GM12864 (cell line): ENCODE data around the gene DYRK3.

Source experiments
- DNase-seq: peaks from one replicate; pipeline ENCODE4 v3.0.0-alpha.2; 2011; ENCODE audit warnings: low read depth
- H3K4me3 ChIP-seq: 2 replicates; pipeline ENCODE4 v1.5.1; 2011; ENCODE audit warnings: mild to moderate bottlenecking, low read depth, low read length, control low read depth
- CTCF ChIP-seq: IDR thresholded peaks from 2 replicates; pipeline ENCODE4 v1.5.1; 2011; ENCODE audit warnings: low read depth, mild to moderate bottlenecking, moderate library complexity, low read length, control low read depth, inconsistent platforms; ENCODE audit errors: missing control alignments

DYRK3 gene

GRCh38 chr1:206654828-206655227, 19.5 kb downstream of the DYRK3 start:
- no peak for DNase-seq
- no peak for TF ChIP-seq CTCF
- no peak overlapping the region for H3K4me3 ChIP-seq

GRCh38 chr1:206655471-206655882, 20.1 kb downstream of the DYRK3 start:
- no peak for TF ChIP-seq CTCF
- H3K4me3 ChIP-seq = no peak overlapping the region
- DNase-seq = no peak

- no peak for TF ChIP-seq CTCF
- no peak for DNase-seq
- no peak overlapping the region for H3K4me3 ChIP-seq
Measured at GRCh38 chr1:206656936-206657335, 21.6 kb downstream of the DYRK3 start.

GRCh38 chr1:206657751-206658150, 22.4 kb downstream of the DYRK3 start:
- no peak overlapping the region for H3K4me3 ChIP-seq
- DNase-seq = no peak
- TF ChIP-seq CTCF = no peak

DNA sequence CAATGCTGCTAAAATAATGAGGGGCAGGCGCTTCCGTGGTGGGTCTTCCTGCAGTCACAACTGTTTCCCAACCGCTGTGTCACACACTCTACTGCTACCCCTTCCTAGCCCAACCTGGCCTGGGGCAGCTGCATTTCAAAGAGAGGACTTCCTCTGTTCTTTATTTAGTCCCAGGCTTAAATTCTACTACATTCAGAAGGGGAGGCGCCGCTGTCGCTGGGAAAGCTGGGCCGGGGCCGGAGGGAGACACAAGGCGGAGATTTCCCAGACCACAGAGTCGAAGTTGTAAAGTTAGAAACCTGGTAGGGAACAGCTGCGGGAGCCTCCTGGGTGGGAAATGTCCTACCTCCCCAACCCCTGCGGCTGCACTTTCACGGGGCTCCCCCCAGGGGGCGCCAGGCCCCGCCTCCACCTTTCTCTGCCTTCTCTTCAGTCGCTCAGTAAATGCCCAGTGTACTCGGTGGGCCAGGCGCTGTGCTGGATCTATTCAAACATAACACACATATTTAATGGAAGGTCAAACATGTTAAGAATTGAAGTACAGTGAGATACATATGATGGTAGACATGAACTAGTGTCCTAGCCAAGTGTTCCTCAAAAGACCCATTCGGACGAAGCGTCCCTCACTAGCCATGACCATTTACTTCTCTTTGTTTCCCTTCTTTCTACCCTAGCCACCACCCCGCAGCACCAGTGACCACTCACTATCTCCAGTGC, 23.1 kb downstream of the DYRK3 start:
- H3K4me3 ChIP-seq = no peak overlapping the region
- DNase-seq = no peak
- TF ChIP-seq CTCF = peak; percentile 99

DNA sequence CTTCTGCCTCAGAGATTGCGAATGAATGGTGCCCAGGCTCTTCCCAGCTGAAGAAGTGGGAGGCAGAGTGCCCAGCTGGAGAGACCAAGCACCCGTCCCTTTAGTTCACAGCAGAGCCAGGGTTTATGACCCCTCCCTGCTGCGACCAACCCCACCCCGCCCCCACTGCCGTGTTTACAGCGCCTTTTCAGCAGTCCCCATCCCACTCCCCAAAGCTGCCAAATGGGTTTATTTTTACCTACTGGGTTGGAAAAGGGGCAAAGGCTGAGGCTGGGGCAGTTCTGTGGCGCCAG, 23.6 kb downstream of the DYRK3 start:
- DNase-seq = no peak
- no peak overlapping the region for H3K4me3 ChIP-seq
- no peak for TF ChIP-seq CTCF

DNA sequence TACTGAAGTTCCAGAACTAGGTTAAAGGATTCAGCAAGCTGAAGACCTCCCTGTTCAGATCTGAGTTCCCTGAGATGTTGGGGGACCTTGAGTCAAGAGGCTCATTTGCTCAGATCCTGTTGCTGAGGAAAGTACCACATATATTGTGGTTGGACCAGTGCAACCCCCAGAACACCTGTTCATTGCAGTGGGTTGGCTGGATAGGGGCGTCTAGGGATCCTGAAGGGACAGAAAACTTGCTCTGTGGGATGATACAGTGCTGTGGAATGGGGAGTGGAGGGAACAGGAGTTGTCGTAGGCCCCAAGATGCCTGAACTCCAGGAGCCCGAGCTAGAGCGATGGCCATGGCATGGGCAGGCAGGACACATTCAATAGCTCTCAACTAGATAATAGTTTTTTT, 24.8 kb downstream of the DYRK3 start:
- H3K4me3 ChIP-seq = no peak overlapping the region
- TF ChIP-seq CTCF = no peak
- no peak for DNase-seq
